Right renal pelvis (tissue), 4 donors: ENCODE results near the gene KCNIP3. TPM values are rescaled to one million over a fixed set of nuclear protein-coding genes. Genes with fewer than 3 reads are reported as not detected.
"Not testable (repeated sequence)": the region's sequence is repeated elsewhere in the genome, so short reads cannot be mapped to it uniquely, and the experiment has no call there.

Source experiments
- DNase-seq, 4 donors: peaks; one replicate each; pipeline ENCODE4 v3.0.0-alpha.2; 2013; ENCODE audit warnings: low read depth in 4 of 4, low spot score in 3 of 4, missing footprints in 1 of 4
- polyA plus RNA-seq, 4 donors: library from polyadenylated mRNA; unstranded; fragments of 120-200 nt; gene quantifications; one replicate each; pipeline ENCODE4 v1.2.1, GENCODE V29; 2013; ENCODE audit not compliant: insufficient read length in 4 of 4

KCNIP3 gene
- polyA plus RNA-seq, 4 donors = 14.6 to 16.8 (median 15.3) TPM

DNA sequence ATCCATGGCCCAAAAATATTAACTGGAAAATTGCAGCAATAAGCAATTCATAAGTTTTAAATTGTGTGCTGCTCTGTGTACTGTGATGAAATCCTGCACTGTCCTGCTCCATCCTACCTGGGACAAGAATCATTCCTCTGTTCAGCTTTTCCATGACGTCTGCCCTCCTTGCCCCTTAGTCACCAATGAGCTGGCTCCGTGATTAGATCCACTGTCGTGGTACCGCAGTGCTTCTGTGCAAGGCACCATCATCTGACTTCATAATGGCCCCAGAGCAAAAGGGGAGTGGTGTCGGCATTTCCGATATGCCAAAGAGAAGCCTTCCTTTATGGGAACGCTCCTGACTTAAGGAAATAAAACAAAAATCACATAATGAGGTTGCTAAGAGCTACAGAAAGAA is 101.9 kb downstream of the KCNIP3 start:
- no peak for DNase-seq

DNA sequence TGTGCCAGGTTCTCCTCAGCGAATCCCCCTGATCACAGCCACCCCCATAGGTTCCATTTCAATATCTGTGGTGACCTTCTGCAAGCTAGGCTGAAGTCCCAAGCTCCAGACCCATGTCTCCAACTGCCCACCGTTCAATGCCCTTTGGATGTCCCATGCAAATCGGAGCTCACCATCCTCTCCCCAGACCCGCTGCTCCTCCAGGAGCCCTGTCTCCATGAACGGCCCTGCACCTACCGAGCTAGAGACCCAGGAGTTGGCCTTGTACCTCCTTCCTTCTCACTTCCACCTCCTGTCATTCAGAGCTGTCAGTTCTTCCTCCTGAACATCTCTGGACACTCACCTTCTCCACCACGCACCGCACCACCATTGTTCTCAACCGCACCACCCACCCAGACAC is 104.3 kb downstream of the KCNIP3 start:
- DNase-seq = no peak

DNA sequence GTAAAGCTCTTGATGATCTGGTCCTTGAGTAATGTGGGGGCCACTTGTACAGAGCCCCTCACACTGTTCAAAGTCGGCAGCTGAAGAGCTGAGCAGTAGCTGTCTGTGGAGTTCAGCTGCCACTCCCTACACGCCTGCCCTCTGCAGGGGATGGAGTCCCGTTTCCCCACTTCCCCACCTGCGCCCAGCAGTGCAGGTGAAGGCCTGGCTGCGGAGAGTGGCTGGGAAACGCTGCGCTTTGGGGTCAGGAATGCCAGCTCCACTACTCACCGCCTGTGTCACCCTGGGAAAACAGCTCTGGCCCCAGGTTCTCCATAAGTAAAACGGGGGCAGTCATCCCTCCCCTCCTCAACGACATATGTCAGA is 104.8 kb downstream of the KCNIP3 start:
- DNase-seq = not testable (repeated sequence)

DNA sequence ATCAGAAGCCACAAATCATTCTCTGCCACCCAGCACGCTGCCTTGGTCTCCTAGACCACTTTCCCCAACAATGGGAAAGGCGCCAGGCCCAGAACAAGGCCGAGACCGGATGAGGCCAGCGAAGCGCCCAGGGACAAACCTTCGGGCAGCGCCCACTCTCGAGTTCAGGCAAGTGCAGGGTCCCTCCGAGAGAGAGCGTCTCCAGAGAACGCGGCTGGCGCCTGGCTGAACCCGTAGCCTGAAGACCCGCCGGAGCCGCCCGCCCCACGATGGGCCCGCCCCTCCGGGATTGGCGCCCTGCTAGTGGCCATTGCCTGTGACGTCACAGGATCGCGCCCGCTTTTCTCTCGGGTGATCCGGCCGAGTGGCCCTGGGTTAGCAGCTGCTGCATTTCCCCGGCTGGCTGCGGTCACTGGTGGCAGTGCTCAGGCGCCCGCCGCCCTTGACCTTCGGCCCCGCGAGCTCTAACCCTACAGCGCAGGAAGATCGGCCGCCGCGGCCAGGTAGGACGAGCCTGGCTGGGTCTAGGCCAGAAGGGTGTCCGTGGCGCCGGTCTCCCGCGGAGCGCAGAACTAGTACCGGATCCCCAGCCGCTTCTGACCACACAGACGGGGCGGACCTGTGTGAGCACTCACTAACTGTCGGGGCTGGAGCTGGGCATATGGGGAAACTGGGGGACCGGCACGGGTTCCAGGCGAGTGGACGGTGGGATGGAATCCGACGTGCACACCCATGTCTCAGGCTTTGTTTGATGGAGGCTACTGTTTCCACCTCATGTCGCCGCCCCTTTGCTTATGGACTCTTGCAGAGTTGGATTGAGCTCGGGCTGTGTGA is 105.4 kb downstream of the KCNIP3 start, which contains the start of gene FAHD2A:
Gene FAHD2A (plus strand): TSS at position 339 of the 834 bp plus-strand sequence. CDS start 2,851 bp downstream, outside the sequence.
- peak; percentile 87 to 93 (median 92) for DNase-seq

DNA sequence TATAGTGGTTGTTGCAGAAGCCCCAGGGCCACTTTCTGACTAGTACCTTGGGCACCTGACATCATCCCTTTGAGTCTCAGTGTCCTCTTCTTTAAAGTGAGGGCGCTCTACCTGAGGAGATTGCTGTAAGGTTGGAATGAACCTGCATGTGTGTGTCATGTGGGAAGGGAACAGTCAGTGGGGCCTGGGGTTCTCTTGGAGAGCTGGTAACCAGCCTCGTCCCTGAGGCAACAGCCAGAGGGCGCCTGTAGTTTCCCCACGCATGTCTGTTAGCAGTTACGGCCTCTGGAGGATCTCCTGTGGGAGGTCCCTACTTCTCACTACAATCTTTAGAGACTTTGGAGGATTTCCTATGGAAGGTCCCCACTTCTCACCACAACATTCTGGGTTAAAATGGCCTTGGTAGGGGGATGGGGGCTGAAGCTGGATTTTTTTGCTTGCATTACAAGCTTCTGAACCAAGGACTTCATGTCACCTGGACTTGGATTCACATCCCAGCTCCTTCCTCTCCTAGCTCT is 106.1 kb downstream of the KCNIP3 start:
- DNase-seq = not testable (repeated sequence)

DNA sequence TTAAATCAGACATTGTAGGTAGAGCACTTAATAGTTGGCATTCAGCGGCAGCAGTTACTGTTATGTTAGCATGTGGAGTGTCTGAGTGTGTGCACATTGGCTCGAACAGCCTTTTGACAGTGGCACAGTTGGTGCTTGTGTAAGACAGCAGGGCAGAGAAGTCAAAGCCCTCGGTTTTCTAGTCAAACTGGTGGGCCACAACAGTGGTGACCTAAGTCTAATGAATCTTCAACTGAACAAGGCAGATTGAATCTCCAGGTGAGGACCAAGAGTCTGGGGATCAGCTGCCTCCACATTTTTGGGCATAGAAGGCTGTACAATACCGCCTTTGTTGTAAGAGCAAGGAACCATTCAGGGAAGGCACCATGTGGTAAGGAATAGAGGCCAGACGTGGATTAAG is 106.7 kb downstream of the KCNIP3 start:
- not testable (repeated sequence) for DNase-seq

DNA sequence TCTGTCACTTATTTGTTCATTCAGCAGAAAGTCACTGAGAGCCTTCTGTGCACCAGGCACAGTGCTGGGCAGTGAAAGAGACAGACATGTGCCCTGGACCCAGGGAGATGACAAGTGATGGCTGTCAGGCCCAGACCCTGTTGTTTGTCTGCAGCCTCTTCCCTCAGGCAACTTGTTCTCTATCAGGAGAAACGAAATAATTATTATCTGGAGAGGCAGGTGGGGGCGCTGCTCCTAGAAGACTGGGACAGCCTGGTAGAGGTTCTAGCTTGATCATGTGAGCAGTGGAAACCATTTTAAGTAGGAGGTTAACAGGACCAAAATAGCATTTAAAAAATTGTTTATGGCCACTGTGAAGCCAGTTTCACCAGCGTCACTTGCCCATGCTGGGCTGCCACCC is 107.5 kb downstream of the KCNIP3 start:
- DNase-seq = not testable (repeated sequence)

DNA sequence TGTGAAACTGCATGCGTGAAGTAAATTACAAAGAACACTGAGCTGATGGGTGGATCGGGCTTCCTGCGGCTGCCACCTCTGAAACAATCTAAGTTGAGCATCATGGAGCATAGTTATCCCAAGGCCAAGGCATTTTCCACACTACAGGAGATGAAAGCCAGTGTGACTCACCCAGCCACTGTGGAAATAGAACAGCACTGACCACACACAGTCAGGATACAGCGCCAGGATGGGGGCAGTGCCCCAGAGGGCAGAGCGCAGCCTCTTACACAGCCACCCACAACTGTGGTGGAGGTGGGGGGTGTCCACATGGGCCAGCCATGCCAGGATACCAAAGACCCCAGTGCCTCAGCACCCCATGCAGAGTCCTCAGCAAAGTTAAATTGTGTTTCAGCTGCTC is 114.1 kb downstream of the KCNIP3 start:
- not testable (repeated sequence) for DNase-seq

DNA sequence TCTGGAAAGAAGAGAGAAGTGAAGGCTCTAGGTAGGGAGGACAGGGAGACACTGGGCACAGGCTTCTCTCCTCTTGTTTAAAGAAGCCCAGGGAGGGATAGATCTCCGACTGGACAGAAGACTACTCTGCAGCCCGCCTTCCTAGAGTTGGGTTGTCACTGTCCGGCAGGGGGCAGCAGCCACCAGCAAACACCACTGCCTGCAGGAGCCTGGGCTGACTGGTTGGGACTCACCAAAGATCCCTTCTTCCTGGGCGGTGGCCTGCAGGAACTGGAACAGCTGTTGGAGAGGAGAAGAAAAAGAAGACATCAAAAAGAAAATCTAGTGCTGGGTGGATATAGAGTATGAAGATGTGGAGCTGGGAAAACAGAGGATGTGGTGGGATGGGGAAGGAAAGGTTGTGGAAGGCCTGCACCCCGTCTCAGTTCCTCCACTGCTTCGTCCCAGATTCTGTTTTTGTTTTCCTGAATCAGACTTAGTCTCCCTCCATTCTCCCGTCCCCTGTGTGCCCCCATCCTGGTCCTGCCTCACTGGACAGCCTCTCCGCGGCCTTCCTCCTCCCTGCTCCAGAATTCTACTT is 117.0 kb downstream of the KCNIP3 start:
- DNase-seq = peak in 1 of 4 donors; percentile 66

DNA sequence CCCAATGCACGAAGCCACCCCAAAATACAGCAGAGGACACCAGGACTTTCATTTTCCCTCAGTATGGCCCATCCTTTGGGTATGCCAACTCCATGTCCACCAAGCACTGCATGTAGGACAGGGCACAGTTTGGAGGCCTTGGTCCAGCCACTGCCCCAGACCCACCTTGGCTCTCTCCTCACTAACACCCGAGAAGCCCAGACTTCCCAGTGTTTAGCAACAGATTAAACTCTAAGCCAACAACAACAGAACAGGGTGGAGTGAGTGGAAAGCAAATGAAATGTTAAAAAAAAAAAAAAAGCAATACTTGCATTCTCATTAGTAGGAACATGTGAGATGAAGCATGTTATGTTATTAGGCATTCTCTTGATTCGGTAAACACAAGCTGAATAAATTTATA is 118.0 kb downstream of the KCNIP3 start:
- DNase-seq = not testable (repeated sequence)

DNA sequence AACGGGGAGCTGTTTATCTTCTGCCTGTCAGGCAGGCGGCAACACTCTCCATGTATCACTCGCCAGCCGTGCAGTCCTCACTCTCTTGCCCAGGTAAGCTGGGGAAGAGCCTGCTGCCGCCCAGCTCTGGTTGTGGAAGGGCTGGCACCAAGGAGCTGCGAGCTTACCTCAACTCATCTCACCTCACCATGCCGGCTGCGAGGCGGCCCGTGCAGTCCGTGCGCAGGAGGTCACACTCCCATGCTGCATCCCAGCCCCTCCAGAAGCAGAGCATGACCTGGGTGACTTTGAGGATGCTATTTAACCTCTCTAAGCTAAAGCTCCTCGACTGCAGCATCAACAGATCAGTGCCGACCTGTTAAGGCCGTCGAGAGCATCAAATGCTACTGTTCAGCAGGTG is 118.4 kb downstream of the KCNIP3 start:
- DNase-seq = not testable (repeated sequence)

DNA sequence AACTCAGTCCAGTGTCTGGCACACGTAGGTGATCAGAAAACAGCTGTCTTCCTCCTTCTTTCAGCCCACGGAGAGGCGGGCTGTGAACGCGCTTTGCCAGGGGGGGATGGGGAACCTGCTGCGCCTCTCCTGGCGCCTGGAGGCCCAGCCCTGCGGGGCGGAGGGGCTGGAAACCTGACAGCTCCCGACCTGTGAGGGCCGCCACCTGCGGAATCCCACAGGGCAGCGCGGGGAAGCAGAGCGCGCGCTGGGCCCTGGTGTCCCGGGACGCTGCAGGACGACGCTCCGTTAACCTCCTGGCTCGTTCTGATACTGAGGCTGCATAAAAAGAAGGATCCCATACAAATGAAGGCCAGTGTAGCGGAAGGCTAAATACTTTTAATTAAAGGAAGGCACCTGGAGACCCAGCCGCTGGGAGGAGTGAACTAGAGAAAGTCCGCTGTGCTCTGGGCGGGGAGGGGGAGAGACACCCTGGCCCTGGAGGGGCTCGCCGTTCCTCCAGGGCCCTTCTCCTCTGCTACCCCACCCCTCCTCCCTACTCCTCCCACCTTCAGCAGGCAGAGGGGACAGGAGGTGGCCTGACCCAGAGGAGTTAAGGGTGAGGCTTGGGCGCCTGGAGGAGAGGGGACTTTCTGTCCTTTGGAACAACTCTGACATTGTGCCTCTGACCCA is 130.2 kb downstream of the KCNIP3 start:
- not testable (repeated sequence) for DNase-seq

DNA sequence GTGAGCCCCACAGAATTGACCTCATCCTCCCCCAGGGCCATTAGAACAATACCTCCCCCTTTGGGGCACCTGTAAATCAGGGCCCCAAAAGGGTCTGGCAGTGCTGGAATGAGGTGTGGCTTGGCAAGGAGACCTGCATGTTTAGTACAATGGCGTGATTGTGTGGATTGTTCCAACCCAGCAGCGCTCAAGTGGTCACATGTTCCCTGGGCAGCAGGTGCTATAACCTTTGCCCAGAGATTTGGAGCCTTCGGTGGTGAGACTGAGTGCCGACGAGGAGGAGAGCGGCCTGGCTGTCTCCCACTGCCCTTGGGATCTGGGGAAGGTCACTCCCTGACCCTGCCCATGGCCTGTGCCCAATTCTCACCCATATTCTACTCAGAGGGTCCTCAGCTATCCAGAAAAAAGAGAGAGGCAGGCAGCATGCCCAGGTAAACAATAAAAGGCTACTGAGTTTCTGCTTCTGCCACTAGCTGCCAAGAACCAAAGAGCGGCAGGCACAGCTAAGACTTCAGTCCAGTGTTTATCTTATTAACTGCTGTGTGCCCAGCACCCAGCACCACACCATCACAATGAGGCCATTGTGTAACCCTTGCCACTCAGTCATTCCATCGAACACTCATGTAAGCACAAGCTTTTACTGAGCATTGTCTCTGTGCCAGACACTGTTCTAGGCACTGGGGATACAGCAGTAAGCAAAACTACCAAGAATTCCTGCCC is 132.8 kb downstream of the KCNIP3 start:
- not testable (repeated sequence) for DNase-seq

DNA sequence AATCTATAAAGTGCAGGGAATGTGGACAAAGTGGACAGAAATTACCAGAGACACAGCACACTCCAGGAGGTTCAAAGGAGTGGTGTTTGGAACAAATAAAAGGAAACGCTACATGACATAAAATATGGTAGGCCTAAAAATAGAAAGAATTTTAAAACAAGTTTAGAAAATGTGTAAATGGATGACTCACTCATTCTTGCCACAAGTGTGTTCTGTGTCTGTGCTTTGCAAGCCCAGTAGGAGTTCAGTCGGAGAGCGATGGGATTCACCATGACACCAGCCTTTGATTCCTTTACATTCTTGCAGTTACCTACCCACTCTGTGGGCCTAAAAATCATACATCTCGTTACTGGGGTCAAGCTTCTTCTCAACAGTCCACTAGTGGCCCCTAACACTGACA is 136.2 kb downstream of the KCNIP3 start:
- DNase-seq = not testable (repeated sequence)

DNA sequence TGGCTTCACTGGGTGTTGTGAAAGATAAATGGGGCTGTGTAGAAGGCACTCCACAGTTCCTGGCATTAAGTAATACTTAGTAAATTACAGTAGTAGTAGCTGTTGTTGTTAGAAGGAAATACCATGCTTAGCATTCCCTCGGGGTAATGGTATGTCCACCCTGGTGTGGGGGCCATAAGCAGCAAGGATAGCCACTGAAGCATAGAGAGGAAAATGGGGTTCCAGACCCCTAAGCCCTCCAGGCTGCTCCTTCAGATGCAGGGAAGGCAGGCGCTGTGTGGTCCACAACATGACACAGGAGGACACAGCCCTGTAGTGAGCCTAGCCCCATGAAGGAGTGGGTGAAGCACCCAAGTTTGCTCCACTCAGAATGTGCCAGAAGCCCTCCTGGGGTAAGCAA is 136.8 kb downstream of the KCNIP3 start:
- DNase-seq = not testable (repeated sequence)

DNA sequence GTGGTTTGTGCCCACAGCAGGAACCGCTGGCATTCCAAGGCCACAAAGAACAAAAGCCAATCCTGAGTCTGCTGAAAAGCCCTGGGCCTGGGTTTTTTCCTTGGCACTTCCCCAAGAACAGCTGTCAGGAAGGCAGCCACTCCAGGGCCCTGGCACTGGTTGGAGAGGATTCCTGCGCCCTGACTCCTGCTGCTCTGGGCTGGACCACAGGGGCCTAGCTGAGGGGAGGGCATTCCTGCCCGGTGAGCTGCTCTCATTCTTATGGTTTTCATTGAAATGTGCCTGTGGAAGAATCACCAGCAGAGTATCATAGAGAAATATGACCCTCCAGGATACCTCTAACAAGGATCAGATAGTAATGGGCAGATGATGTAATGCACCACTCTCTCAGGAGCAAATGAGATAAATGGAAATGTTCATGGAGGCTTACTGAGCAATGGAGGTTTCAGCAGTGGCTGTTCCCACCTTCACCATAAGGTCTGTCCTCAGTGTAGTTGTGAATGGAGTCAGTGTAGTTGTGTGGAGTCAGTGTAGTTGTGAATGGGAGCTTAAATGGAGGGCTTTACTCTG is 137.4 kb downstream of the KCNIP3 start:
- DNase-seq = not testable (repeated sequence)

DNA sequence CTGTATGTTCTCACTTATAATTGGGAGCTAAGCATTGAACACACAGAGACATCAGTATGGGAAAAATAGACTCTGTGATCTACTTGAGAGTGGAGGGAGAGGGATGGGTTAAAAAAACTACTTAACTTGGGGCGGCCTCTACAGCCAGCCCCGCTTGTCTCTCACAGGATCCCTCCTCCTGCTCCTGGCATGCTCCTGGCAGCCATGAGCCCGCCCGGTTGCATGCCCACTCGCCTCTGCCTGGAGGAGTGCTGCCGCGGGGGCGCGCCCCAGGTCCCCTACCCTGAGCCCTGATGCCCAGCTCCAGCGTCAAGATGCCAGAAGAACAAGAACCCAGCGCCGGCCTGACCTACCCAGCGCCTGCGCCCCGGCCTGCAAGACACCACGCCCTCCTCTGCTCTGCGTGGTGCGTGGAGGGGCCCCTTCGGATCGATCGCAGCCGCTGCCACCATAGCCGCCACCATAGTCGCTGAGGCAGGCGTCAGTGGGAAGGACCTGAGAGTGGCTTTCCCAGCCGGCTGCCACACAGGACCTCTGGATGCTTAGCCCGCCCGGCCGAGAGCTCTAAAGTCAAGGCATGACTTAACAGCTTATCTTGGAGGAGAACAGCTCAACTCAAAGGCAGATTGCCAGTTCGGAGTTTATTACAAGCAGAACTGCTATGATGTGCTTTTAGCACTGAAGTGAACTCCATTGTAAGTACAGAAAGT is 138.2 kb downstream of the KCNIP3 start:
- DNase-seq = not testable (repeated sequence)
